Muscle layer of colon (tissue), 2 donors: ENCODE results near the gene NFIB.

Experiments used
- H3K27ac ChIP-seq: one replicate; pipeline ENCODE4 v1.7.0; 2013; ENCODE audit warnings: low read depth, mild to moderate bottlenecking, low read length, moderate library complexity
- H3K27me3 ChIP-seq, 2 donors: one replicate each; pipeline ENCODE4 v1.7.0; 2013; ENCODE audit warnings: low read length in 2 of 2, mild to moderate bottlenecking in 2 of 2; ENCODE audit not compliant: insufficient read depth in 2 of 2, control insufficient read depth in 1 of 2
- H3K36me3 ChIP-seq: one replicate; pipeline ENCODE4 v1.7.0; 2013; ENCODE audit warnings: mild to moderate bottlenecking, low read length; ENCODE audit not compliant: insufficient read depth
- H3K4me1 ChIP-seq: one replicate; pipeline ENCODE4 v1.7.0; 2013; ENCODE audit warnings: mild to moderate bottlenecking, low read length; ENCODE audit not compliant: insufficient read depth
- H3K4me3 ChIP-seq, 2 donors: one replicate each; pipeline ENCODE4 v1.7.0; 2013; ENCODE audit warnings: low read length in 2 of 2, low read depth in 1 of 2, mild to moderate bottlenecking in 1 of 2, moderate library complexity in 1 of 2
- H3K9ac ChIP-seq: one replicate; pipeline ENCODE4 v1.7.0; 2013; ENCODE audit warnings: low read length
- H3K9me3 ChIP-seq: one replicate; pipeline ENCODE4 v1.7.0; 2013; ENCODE audit warnings: mild to moderate bottlenecking, low read length
- donor health status: abdominal sarcoma.
- donor health status: Adenocarcinoma of cecum.

The NFIB gene

GRCh38 chr9:14098486-14099180, 215.3 kb downstream of the NFIB start:
- no peak overlapping the region for H3K9ac ChIP-seq
- H3K9me3 ChIP-seq: no peaks in the 10 kb centered on the region
- H3K36me3 ChIP-seq: no peaks in the 10 kb centered on the region
- H3K4me3 ChIP-seq: no peak overlapping the region
- H3K27ac ChIP-seq: no peak overlapping the region
- peaks cover 29% of the 10 kb centered on the region for H3K4me1 ChIP-seq
- H3K27me3 ChIP-seq: no peaks in the 10 kb centered on the region

GRCh38 chr9:14097666-14098415, 216.1 kb downstream of the NFIB start:
- Histone ChIP-seq H3K27me3 (no peaks in the 10 kb centered on the region), H3K4me3 (no peak overlapping the region), H3K9me3 (no peaks in the 10 kb centered on the region), H3K4me1 (peaks cover 29% of the 10 kb centered on the region), H3K36me3 (no peaks in the 10 kb centered on the region), H3K9ac (no peak overlapping the region), H3K27ac (no peak overlapping the region)

DNA sequence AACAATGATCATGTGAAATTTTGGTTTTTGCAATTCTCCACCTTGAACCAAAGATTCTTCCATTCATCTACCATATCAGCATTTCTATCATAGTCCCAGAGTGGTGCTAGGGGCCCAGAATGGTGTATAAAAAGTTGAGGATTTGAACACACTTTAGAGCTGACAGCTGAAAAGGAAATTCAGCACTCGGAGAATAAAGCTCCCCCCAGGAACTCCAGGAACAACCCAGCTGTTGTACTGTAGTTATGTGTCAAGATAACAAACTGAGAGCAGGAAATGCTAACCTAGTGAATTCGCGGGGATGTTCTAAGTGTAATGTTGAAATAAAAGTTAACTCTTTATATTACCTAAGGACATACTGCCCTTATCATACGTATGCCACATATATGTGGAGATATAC, 216.7 kb downstream of the NFIB start:
- no peaks in the 10 kb centered on the region for H3K27me3 ChIP-seq
- H3K9ac ChIP-seq: no peak overlapping the region
- H3K36me3 ChIP-seq: no peaks in the 10 kb centered on the region
- peaks cover 29% of the 10 kb centered on the region for H3K4me1 ChIP-seq
- H3K4me3 ChIP-seq: no peak overlapping the region
- no peaks in the 10 kb centered on the region for H3K9me3 ChIP-seq
- no peak overlapping the region for H3K27ac ChIP-seq

GRCh38 chr9:14096258-14096922, 217.6 kb downstream of the NFIB start:
- Histone ChIP-seq H3K4me1 (peaks cover 29% of the 10 kb centered on the region), H3K36me3 (no peaks in the 10 kb centered on the region), H3K9me3 (no peaks in the 10 kb centered on the region), H3K27me3 (no peaks in the 10 kb centered on the region), H3K27ac (no peak overlapping the region), H3K9ac (no peak overlapping the region), H3K4me3 (peak overlapping the region in 1 of 2 donors; percentile 33)

GRCh38 chr9:14095277-14095676, 218.7 kb downstream of the NFIB start:
- Histone ChIP-seq H3K9me3 (no peaks in the 10 kb centered on the region), H3K4me3 (no peak overlapping the region), H3K27ac (no peak overlapping the region), H3K4me1 (peaks cover 29% of the 10 kb centered on the region), H3K9ac (no peak overlapping the region), H3K36me3 (no peaks in the 10 kb centered on the region), H3K27me3 (no peaks in the 10 kb centered on the region)

GRCh38 chr9:14094491-14094890, 219.4 kb downstream of the NFIB start:
- Histone ChIP-seq H3K27ac (no peak overlapping the region), H3K4me1 (peaks cover 29% of the 10 kb centered on the region), H3K27me3 (no peaks in the 10 kb centered on the region), H3K4me3 (no peak overlapping the region), H3K9ac (no peak overlapping the region), H3K36me3 (no peaks in the 10 kb centered on the region), H3K9me3 (no peaks in the 10 kb centered on the region)

GRCh38 chr9:14092344-14092743, 221.6 kb downstream of the NFIB start:
- Histone ChIP-seq H3K27me3 (no peaks in the 10 kb centered on the region), H3K4me1 (peaks cover 11% of the 10 kb centered on the region), H3K9ac (no peak overlapping the region), H3K36me3 (peaks cover 5% of the 10 kb centered on the region), H3K4me3 (no peak overlapping the region), H3K9me3 (no peaks in the 10 kb centered on the region), H3K27ac (no peak overlapping the region)

- H3K27ac ChIP-seq: no peak overlapping the region
- H3K4me3 ChIP-seq: no peak overlapping the region
- no peaks in the 10 kb centered on the region for H3K27me3 ChIP-seq
- H3K4me1 ChIP-seq: no peaks in the 10 kb centered on the region
- H3K9me3 ChIP-seq: no peaks in the 10 kb centered on the region
- H3K36me3 ChIP-seq: peaks cover 5% of the 10 kb centered on the region
- H3K9ac ChIP-seq: no peak overlapping the region
These were observed 224.7 kb downstream of the NFIB start for GRCh38 chr9:14089051-14089803.

DNA sequence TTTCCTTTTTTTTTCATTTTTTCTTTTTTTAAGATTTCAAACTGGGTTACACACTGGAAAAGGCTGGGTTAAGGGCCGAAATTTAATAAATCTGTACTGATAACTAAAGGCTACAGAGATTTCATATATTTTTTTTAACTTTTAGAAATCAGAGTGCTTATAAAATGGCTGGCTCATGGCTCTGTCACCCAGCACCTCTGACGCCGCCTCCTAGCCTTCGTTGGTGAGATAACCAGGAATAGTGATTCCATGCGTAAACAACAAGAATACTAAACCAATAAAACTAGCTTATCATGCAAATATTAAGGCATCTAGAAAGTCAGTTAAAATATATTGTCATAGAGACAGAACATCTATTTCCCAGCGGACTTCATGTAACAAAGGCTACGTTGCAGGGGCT, 226.4 kb downstream of the NFIB start:
- H3K9me3 ChIP-seq: no peaks in the 10 kb centered on the region
- no peaks in the 10 kb centered on the region for H3K27me3 ChIP-seq
- no peak overlapping the region for H3K27ac ChIP-seq
- peaks cover 5% of the 10 kb centered on the region for H3K4me1 ChIP-seq
- H3K4me3 ChIP-seq: no peak overlapping the region
- H3K9ac ChIP-seq: no peak overlapping the region
- H3K36me3 ChIP-seq: peaks cover 5% of the 10 kb centered on the region

DNA sequence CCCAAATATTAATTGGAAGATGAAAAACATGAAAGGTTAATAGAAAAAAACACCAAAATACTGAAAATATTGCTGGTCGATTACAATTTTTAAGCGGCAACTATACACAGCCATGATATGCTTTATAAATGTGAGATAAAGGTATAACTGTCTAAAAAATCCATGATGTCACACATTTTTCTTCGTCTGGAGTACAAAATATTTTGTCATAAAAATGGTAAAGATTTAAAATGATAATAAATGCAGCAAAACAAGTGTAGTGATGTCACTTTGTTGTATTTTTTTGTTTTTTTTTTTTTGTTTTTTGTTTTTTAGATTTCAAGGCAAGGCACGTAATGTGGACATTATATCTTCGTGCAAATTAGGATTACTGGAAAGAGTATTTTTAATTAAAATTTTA, 227.4 kb downstream of the NFIB start:
- H3K27me3 ChIP-seq: no peaks in the 10 kb centered on the region
- H3K4me3 ChIP-seq: no peak overlapping the region
- no peaks in the 10 kb centered on the region for H3K9me3 ChIP-seq
- no peak overlapping the region for H3K27ac ChIP-seq
- peaks cover 5% of the 10 kb centered on the region for H3K4me1 ChIP-seq
- peaks cover 5% of the 10 kb centered on the region for H3K36me3 ChIP-seq
- no peak overlapping the region for H3K9ac ChIP-seq

DNA sequence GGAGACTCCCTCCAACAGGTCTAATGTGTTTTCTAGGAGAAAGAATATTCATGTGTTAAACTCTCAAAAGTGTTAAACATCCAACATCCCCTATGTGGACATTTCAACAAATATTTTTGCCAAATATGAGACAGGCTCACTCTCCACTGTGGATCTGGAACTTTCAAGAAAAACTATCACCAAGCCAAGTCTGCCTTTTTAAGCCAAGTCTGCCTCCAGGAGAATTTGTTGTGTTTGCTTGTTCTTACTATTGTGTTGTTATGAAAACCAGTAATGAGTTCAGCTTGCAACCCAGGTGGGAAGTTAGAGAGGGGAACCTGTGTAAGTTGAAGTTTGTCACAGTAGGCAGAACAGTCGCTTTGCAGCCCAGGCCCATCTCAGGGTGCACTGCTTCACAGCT, 228.1 kb downstream of the NFIB start:
- H3K9ac ChIP-seq: no peak overlapping the region
- peaks cover 12% of the 10 kb centered on the region for H3K4me1 ChIP-seq
- H3K4me3 ChIP-seq: no peak overlapping the region
- H3K27ac ChIP-seq: no peak overlapping the region
- H3K36me3 ChIP-seq: peaks cover 5% of the 10 kb centered on the region
- H3K9me3 ChIP-seq: no peaks in the 10 kb centered on the region
- no peaks in the 10 kb centered on the region for H3K27me3 ChIP-seq
